H9 (cell line): Measurements from ENCODE around the gene RAP1GAP2. TPM values are rescaled to one million over a fixed set of nuclear protein-coding genes. Genes with fewer than 3 reads are reported as not detected.

ENCODE experiments used
- DNase-seq: peaks from one replicate; pipeline ENCODE4 v3.0.0-alpha.2; 2017
- H2AFZ ChIP-seq: one replicate; pipeline ENCODE4 v1.6.1; 2013; ENCODE audit warnings: mild to moderate bottlenecking, low read length, control low read depth, moderate library complexity
- H2AK5ac ChIP-seq: 2 replicates; pipeline ENCODE4 v1.6.1; 2013; ENCODE audit warnings: low read length, control low read depth, mixed read lengths; ENCODE audit not compliant: insufficient read length
- H2BK120ac ChIP-seq: one replicate; pipeline ENCODE4 v1.6.1; 2013; ENCODE audit warnings: low read depth, mild to moderate bottlenecking, low read length, control low read depth, inconsistent platforms; ENCODE audit not compliant: poor library complexity, severe bottlenecking
- H2BK12ac ChIP-seq: 2 replicates; pipeline ENCODE4 v1.6.1; 2013; ENCODE audit warnings: low read length, control low read depth, mixed read lengths, low read depth; ENCODE audit not compliant: insufficient read length
- H2BK15ac ChIP-seq: 2 replicates; pipeline ENCODE4 v1.6.1; 2013; ENCODE audit warnings: low read depth, low read length, control low read depth
- H2BK20ac ChIP-seq: one replicate; pipeline ENCODE4 v1.6.1; 2013; ENCODE audit warnings: low read depth, mild to moderate bottlenecking, low read length, control low read depth, inconsistent platforms; ENCODE audit not compliant: poor library complexity, severe bottlenecking
- H2BK5ac ChIP-seq: 2 replicates; pipeline ENCODE4 v1.6.1; 2013; ENCODE audit warnings: low read length, control low read depth, mixed read lengths; ENCODE audit not compliant: insufficient read length
- H3K14ac ChIP-seq: 2 replicates; pipeline ENCODE4 v1.6.1; 2013; ENCODE audit warnings: low read length, control low read depth; ENCODE audit not compliant: insufficient read depth
- H3K18ac ChIP-seq: 2 replicates; pipeline ENCODE4 v1.6.1; 2013; ENCODE audit warnings: low read depth, mild to moderate bottlenecking, mixed read lengths, low read length, control low read depth; ENCODE audit not compliant: insufficient read length
- H3K23ac ChIP-seq: 2 replicates; pipeline ENCODE4 v1.6.1; 2013; ENCODE audit warnings: low read length, control low read depth, mixed read lengths, low read depth; ENCODE audit not compliant: insufficient read length
- H3K23me2 ChIP-seq: 2 replicates; pipeline ENCODE4 v1.6.1; 2013; ENCODE audit warnings: low read depth, mild to moderate bottlenecking, mixed read lengths, low read length, control low read depth; ENCODE audit not compliant: insufficient read length, poor library complexity, severe bottlenecking
- H3K27ac ChIP-seq: 2 replicates; pipeline ENCODE4 v1.5.1; 2013; ENCODE audit warnings: low read length, control low read depth, mixed read lengths, low read depth; ENCODE audit not compliant: insufficient read length
- H3K27me3 ChIP-seq: 2 replicates; pipeline ENCODE4 v1.6.1; 2013; ENCODE audit warnings: low read length, control low read depth, inconsistent platforms; ENCODE audit not compliant: insufficient read depth
- H3K4ac ChIP-seq: 2 replicates; pipeline ENCODE4 v1.6.1; 2013; ENCODE audit warnings: low read depth, mild to moderate bottlenecking, control low read depth, inconsistent platforms, low read length, moderate library complexity
- H3K4me1 ChIP-seq: 2 replicates; pipeline ENCODE4 v1.6.1; 2013; ENCODE audit warnings: low read length, control low read depth, inconsistent platforms; ENCODE audit not compliant: insufficient read depth
- H3K4me2 ChIP-seq: 2 replicates; pipeline ENCODE4 v1.6.1; 2013; ENCODE audit warnings: low read length, control low read depth, mixed read lengths; ENCODE audit not compliant: insufficient read length, insufficient read depth
- H3K56ac ChIP-seq: 2 replicates; pipeline ENCODE4 v1.6.1; 2013; ENCODE audit warnings: low read depth, mild to moderate bottlenecking, mixed read lengths, low read length, control low read depth; ENCODE audit not compliant: insufficient read length
- H3K79me1 ChIP-seq: 2 replicates; pipeline ENCODE4 v1.6.1; 2013; ENCODE audit warnings: low read depth, mild to moderate bottlenecking, moderate library complexity, low read length, control low read depth, inconsistent platforms; ENCODE audit not compliant: insufficient read depth, poor library complexity, severe bottlenecking
- H3K79me2 ChIP-seq: 2 replicates; pipeline ENCODE4 v1.6.1; 2013; ENCODE audit warnings: low read length, control low read depth, inconsistent platforms; ENCODE audit not compliant: insufficient read depth
- H3K9ac ChIP-seq: 2 replicates; pipeline ENCODE4 v1.6.1; 2013; ENCODE audit warnings: low read length, control low read depth, mixed read lengths; ENCODE audit not compliant: insufficient read length; ENCODE audit errors: extremely low read depth
- H3K9me3 ChIP-seq: one replicate; pipeline ENCODE4 v1.6.1; 2013; ENCODE audit warnings: low read depth, low read length, inconsistent platforms; ENCODE audit not compliant: control insufficient read depth
- H3T11ph ChIP-seq: one replicate; pipeline ENCODE4 v1.6.1; 2013; ENCODE audit warnings: mild to moderate bottlenecking, low read length, control low read depth, inconsistent platforms
- H4K20me1 ChIP-seq: one replicate; pipeline ENCODE4 v1.6.1; 2013; ENCODE audit not compliant: control insufficient read depth, insufficient read length, insufficient read depth
- H4K5ac ChIP-seq: 2 replicates; pipeline ENCODE4 v1.6.1; 2013; ENCODE audit warnings: low read depth, mild to moderate bottlenecking, mixed read lengths, low read length, control low read depth; ENCODE audit not compliant: insufficient read length
- H4K8ac ChIP-seq: replicated peaks from 2 replicates; pipeline ENCODE4 v1.6.1; 2013; ENCODE audit warnings: low read length, control low read depth, mixed read lengths, low read depth; ENCODE audit not compliant: insufficient read length
- H4K91ac ChIP-seq: 2 replicates; pipeline ENCODE4 v1.6.1; 2013; ENCODE audit warnings: low read depth, mild to moderate bottlenecking, moderate library complexity, mixed read lengths, low read length, control low read depth; ENCODE audit not compliant: insufficient read length
- H3K27ac Mint-ChIP-seq, 3 experiments: 2 replicates in 2 of 3; 3 replicates in 1 of 3; pipeline ENCODE4 v1.8.0; 2020 to 2021; ENCODE audit warnings: mixed read lengths in 3 of 3, mild to moderate bottlenecking in 1 of 3, moderate library complexity in 1 of 3
- H3K27me3 Mint-ChIP-seq: 2 replicates; pipeline ENCODE4 v1.8.0; 2021; ENCODE audit warnings: low read depth, mild to moderate bottlenecking, moderate library complexity, mixed read lengths
- H3K36me3 Mint-ChIP-seq, 3 experiments: 2 replicates in 2 of 3; 3 replicates in 1 of 3; pipeline ENCODE4 v1.8.0; 2020 to 2021; ENCODE audit warnings: low read depth in 3 of 3, mixed read lengths in 3 of 3; ENCODE audit not compliant: insufficient read depth in 1 of 3
- H3K4me1 Mint-ChIP-seq, 2 experiments: 2 replicates each; pipeline ENCODE4 v1.8.0; 2020; ENCODE audit warnings: mixed read lengths in 2 of 2
- H3K4me3 Mint-ChIP-seq, 2 experiments: 2 replicates in 1 of 2; 3 replicates in 1 of 2; pipeline ENCODE4 v1.8.0; 2020 to 2021; ENCODE audit warnings: mild to moderate bottlenecking in 2 of 2, mixed read lengths in 2 of 2, moderate library complexity in 1 of 2
- H3K9me3 Mint-ChIP-seq, 2 experiments: 2 replicates in 1 of 2; 3 replicates in 1 of 2; pipeline ENCODE4 v1.8.0; 2020; ENCODE audit warnings: mild to moderate bottlenecking in 2 of 2, mixed read lengths in 2 of 2, moderate library complexity in 1 of 2
- WGBS: extraction: QIAGEN DNeasy Blood & Tissue Kit; methylation state at CpG from one replicate; pipeline ENCODE4 v1.1.7; 2013; ENCODE audit warnings: missing lambda C conversion rate, low lambda C conversion rate, mixed read lengths; ENCODE audit not compliant: insufficient read length; ENCODE audit errors: extremely low coverage; 5-methylcytosine and 5-hydroxymethylcytosine counted together
- total RNA-seq: library from RNA; stranded (reverse); gene quantifications from 2 replicates; pipeline ENCODE4 v1.2.1, GENCODE V29; 2021
- TF ChIP-seq, protein P1 (sequence below): fragments of 200-600 bp; sonication (generic); conservative IDR thresholded peaks from 3 replicates; pipeline ENCODE4 v1.8.0; 2021; ENCODE audit warnings: antibody characterized with exemption, mild to moderate bottlenecking

The RAP1GAP2 gene
- total RNA-seq, 1 experiment from 2014 or later = 33.8 TPM

- H3K4me1 Mint-ChIP-seq = peaks cover 26 to 30% of the 10 kb centered on the region in 2 experiments
- no peak overlapping the region for H2BK120ac ChIP-seq
- H3K79me1 ChIP-seq = no peaks in the 10 kb centered on the region
- peaks cover 2% of the 10 kb centered on the region; the same call in 1 of the 2 replicates for H3K79me2 ChIP-seq
- H2BK5ac ChIP-seq = no peak overlapping the region
- H3K27ac Mint-ChIP-seq = peak overlapping the region in 1 of 3 experiments; percentile 18; a peak in 1 of 7 replicates
- no peak overlapping the region for H4K91ac ChIP-seq
- H2AFZ ChIP-seq = no peak overlapping the region
- no peak overlapping the region for H3T11ph ChIP-seq
- H4K20me1 ChIP-seq = no peaks in the 10 kb centered on the region
- no peak overlapping the region for H3K4me3 Mint-ChIP-seq
- no peak overlapping the region for H4K5ac ChIP-seq
- H3K9ac ChIP-seq = no peak overlapping the region
- no peak overlapping the region for H2BK15ac ChIP-seq
- no peak overlapping the region for H3K56ac ChIP-seq
- DNase-seq = no peak
- H4K8ac ChIP-seq = no peak overlapping the region
- no peaks in the 10 kb centered on the region; the same call in 1 of the 2 replicates for H3K27me3 Mint-ChIP-seq
- WGBS = no CpG with 5 or more reads among the region's 18 CpGs
- no peak overlapping the region for H2AK5ac ChIP-seq
- H3K14ac ChIP-seq = no peak overlapping the region
- H3K18ac ChIP-seq = no peak overlapping the region
- H2BK12ac ChIP-seq = no peak overlapping the region
- no peaks in the 10 kb centered on the region for H3K9me3 Mint-ChIP-seq
- no peaks in the 10 kb centered on the region for H3K27me3 ChIP-seq
- H3K23me2 ChIP-seq = no peaks in the 10 kb centered on the region
- H3K4ac ChIP-seq = no peak overlapping the region
- H3K9me3 ChIP-seq = no peaks in the 10 kb centered on the region
- peaks cover 0 to 12% (median 9%) of the 10 kb centered on the region in 3 experiments; a peak in 5 of 7 replicates for H3K36me3 Mint-ChIP-seq
- no peak overlapping the region for H2BK20ac ChIP-seq
- H3K23ac ChIP-seq = no peak overlapping the region
- H3K4me1 ChIP-seq = peaks cover 6% of the 10 kb centered on the region; the same call in 1 of the 2 replicates
- H3K4me2 ChIP-seq = no peak overlapping the region
- no peak overlapping the region for H3K27ac ChIP-seq
- TF ChIP-seq, protein P1, sequence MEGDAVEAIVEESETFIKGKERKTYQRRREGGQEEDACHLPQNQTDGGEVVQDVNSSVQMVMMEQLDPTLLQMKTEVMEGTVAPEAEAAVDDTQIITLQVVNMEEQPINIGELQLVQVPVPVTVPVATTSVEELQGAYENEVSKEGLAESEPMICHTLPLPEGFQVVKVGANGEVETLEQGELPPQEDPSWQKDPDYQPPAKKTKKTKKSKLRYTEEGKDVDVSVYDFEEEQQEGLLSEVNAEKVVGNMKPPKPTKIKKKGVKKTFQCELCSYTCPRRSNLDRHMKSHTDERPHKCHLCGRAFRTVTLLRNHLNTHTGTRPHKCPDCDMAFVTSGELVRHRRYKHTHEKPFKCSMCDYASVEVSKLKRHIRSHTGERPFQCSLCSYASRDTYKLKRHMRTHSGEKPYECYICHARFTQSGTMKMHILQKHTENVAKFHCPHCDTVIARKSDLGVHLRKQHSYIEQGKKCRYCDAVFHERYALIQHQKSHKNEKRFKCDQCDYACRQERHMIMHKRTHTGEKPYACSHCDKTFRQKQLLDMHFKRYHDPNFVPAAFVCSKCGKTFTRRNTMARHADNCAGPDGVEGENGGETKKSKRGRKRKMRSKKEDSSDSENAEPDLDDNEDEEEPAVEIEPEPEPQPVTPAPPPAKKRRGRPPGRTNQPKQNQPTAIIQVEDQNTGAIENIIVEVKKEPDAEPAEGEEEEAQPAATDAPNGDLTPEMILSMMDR = no peak
Observed at GRCh38 chr17:2921443-2921842, 125.2 kb downstream of the RAP1GAP2 start.
